ENCODE data around the gene ANKRD39.

DNA sequence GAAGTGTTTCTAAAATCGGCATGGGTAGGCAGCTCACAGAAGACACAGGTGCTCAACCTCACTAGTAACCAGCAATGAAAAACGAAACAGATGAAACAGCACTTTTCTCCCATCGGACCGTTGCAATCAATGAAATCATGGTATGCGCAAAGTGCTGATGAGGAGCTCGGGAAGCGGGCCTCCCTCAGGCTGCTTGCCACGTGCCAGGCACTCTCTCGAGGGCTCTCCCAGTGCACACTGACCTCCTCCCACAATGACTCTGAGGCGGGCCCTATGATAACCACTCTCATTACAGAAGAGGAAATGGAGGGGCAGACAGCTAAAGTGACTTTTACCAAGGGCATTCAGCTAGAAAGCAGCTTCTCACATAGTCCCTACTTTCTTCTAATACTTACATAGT, 10.2 kb downstream of the ANKRD39 start:
- TF ChIP-seq, protein P1, sequence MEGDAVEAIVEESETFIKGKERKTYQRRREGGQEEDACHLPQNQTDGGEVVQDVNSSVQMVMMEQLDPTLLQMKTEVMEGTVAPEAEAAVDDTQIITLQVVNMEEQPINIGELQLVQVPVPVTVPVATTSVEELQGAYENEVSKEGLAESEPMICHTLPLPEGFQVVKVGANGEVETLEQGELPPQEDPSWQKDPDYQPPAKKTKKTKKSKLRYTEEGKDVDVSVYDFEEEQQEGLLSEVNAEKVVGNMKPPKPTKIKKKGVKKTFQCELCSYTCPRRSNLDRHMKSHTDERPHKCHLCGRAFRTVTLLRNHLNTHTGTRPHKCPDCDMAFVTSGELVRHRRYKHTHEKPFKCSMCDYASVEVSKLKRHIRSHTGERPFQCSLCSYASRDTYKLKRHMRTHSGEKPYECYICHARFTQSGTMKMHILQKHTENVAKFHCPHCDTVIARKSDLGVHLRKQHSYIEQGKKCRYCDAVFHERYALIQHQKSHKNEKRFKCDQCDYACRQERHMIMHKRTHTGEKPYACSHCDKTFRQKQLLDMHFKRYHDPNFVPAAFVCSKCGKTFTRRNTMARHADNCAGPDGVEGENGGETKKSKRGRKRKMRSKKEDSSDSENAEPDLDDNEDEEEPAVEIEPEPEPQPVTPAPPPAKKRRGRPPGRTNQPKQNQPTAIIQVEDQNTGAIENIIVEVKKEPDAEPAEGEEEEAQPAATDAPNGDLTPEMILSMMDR (IDR thresholded peaks at IDR 0.05), result no peak
- TF ChIP-seq POLR2A (IDR thresholded peaks at IDR 0.05), result no peak

Measured in adrenal gland (tissue), 5 donors.